Psoas muscle (tissue), 8 donors: ENCODE results near the gene CCDC90B. TPM values are rescaled to one million over a fixed set of nuclear protein-coding genes. Genes with fewer than 3 reads are reported as not detected.
A peak's percentile ranks its signal among the peaks of the same experiment; 100 is the strongest.

ENCODE experiments used
- ATAC-seq, 4 donors: fragments of 200-7000 bp; cut with Tn5 transposase; one replicate each; pipeline ENCODE4 v1.9.1; 2020; ENCODE audit warnings: moderate library complexity in 3 of 4, mild to moderate bottlenecking in 2 of 4
- DNase-seq, 2 donors: peaks; one replicate each; pipeline ENCODE4 v3.0.0-alpha.2; 2020
- H3K27ac ChIP-seq: fragments of 200-600 bp; one replicate; pipeline ENCODE4 v1.8.0; 2022
- H3K27me3 ChIP-seq, 3 donors: fragments of 200-600 bp in 1 of 3; one replicate each; pipeline versions ENCODE4 v1.6.1 to v1.8.0; 2013 to 2022; ENCODE audit warnings: low read length in 2 of 3, mild to moderate bottlenecking in 2 of 3, moderate library complexity in 1 of 3; ENCODE audit not compliant: insufficient read depth in 3 of 3
- H3K36me3 ChIP-seq, 2 donors: fragments of 200-600 bp in 1 of 2; one replicate each; pipeline versions ENCODE4 v1.6.1 to v1.8.0; 2013 to 2022; ENCODE audit warnings: low read depth in 1 of 2, mild to moderate bottlenecking in 1 of 2, moderate library complexity in 1 of 2; ENCODE audit not compliant: insufficient read depth in 1 of 2
- H3K4me1 ChIP-seq: fragments of 200-600 bp; one replicate; pipeline ENCODE4 v1.8.0; 2022
- H3K4me3 ChIP-seq: fragments of 200-600 bp; one replicate; pipeline ENCODE4 v1.8.0; 2022; ENCODE audit warnings: mild to moderate bottlenecking
- H3K9me3 ChIP-seq: fragments of 200-600 bp; one replicate; pipeline ENCODE4 v1.8.0; 2022
- WGBS, 3 donors: extraction: QIAGEN DNeasy Blood & Tissue Kit; methylation state at CpG; one replicate each; pipeline versions ENCODE4 v1.1.6 to v1.1.7; 2013; 5-methylcytosine and 5-hydroxymethylcytosine counted together
- intact Hi-C, 2 donors: fragments of 100-400 bp; cut with DNase I; formaldehyde crosslinking; loops; one replicate each; pipeline versions ENCODE4 v1.11.0 to v1.14.2; 2022
- polyA plus RNA-seq, 3 donors: library from polyadenylated mRNA; stranded (reverse); fragments of 200-250 nt; gene quantifications; one replicate each; pipeline ENCODE4 v1.2.3, GENCODE V29; 2013
- total RNA-seq, 4 donors: library from RNA; stranded (reverse); fragmentation: NEBNext Ultra II Directional in 2 of 4; extraction: Animal tissue kit (Norgen Biotek cat#: 25700) in 2 of 4; gene quantifications; one replicate each; pipeline versions ENCODE4 v1.2.1 to v1.2.4, GENCODE V29; 2021 to 2023
- TF ChIP-seq, protein P1 (sequence below): fragments of 200-600 bp; IDR thresholded peaks from one replicate; pipeline ENCODE4 v1.8.0; 2022; ENCODE audit warnings: antibody characterized with exemption
- donor health status: healthy with polysubstance abuse.
- donor health status: DM: no; HTN: no; CAD: no; lungs with moderate emphysema.
- donor health status: Bipolar disorder and iron deficiency.
- donor health status: healthy.
- donor health status: DM: yes; HTN: yes; CAD: no.
- donor health status: DM: no; HTN: no; CAD: no.
- donor health status: DM: no; HTN: no; CAD: no.
- donor health status: DM: yes; HTN: yes; CAD: no.

The CCDC90B gene
- total and polyA plus RNA-seq, 7 donors, result 15.5 to 46.4 (median 27.5) TPM

DNA sequence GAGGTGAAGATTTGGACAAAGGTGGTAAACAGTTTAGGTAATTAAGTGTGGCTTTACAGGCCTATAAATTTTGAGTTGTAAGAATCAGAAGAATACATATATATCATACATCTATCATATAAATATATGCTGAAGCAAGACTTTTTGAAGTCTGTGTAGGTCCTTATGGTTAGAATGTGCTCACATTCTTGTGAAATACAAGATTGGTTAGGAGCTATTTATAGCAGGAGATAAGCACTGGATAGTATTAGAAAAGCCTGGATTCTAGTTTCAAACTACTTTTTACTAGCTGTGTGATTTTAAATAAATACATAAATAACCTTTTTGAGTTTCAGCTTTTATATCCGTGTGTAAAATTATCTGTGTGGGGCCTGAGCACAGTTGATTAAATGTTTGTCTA lies 50.3 kb downstream of the CCDC90B start:
- H3K9me3 ChIP-seq, result no peaks in the 10 kb centered on the region
- ATAC-seq (no peak), DNase-seq (no peak)
- intact Hi-C loops, result loop anchor here in 1 of 2 donors (5.0 kb wide), 1 partner anchor 581 kb away; no protein-coding TSS in a partner anchor
- no peaks in the 10 kb centered on the region for H3K36me3 ChIP-seq
- no peak overlapping the region for H3K27ac ChIP-seq
- 64 to 65% (median 64%) methylated on average over 1 of the region's 1 CpG for WGBS, 3 donors
- no peaks in the 10 kb centered on the region for H3K27me3 ChIP-seq
- H3K4me3 ChIP-seq, result no peak overlapping the region
- peaks cover 3% of the 10 kb centered on the region for H3K4me1 ChIP-seq
- TF ChIP-seq, protein P1, sequence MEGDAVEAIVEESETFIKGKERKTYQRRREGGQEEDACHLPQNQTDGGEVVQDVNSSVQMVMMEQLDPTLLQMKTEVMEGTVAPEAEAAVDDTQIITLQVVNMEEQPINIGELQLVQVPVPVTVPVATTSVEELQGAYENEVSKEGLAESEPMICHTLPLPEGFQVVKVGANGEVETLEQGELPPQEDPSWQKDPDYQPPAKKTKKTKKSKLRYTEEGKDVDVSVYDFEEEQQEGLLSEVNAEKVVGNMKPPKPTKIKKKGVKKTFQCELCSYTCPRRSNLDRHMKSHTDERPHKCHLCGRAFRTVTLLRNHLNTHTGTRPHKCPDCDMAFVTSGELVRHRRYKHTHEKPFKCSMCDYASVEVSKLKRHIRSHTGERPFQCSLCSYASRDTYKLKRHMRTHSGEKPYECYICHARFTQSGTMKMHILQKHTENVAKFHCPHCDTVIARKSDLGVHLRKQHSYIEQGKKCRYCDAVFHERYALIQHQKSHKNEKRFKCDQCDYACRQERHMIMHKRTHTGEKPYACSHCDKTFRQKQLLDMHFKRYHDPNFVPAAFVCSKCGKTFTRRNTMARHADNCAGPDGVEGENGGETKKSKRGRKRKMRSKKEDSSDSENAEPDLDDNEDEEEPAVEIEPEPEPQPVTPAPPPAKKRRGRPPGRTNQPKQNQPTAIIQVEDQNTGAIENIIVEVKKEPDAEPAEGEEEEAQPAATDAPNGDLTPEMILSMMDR, result no peak

DNA sequence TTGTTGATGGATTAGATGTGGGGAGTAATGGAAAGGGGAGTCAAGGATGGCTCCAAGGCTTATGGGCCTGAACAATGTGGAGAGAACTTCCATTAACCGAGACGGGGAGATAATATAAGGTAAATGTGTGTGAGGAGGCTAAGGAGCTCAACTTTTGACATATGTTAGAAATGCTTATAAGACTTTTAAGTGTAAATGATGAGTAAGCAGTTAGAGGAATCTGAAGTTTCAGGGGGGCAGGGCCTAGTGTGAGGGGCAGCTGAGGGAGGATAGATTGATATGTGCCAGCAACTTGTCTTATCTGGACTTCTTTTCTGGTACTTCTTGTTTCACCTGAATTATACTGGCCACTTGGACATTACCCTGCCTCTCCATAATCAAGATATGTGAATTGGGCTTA lies 62.7 kb downstream of the CCDC90B start:
- Histone ChIP-seq H3K4me1 (no peaks in the 10 kb centered on the region), H3K36me3 (no peaks in the 10 kb centered on the region), H3K9me3 (no peaks in the 10 kb centered on the region), H3K4me3 (no peak overlapping the region), H3K27me3 (no peaks in the 10 kb centered on the region), H3K27ac (no peak overlapping the region)
- ATAC-seq, result no peak
- 92 to 96% (median 95%) methylated on average over 2 of the region's 2 CpGs for WGBS, 3 donors
- intact Hi-C loops, result no loop called here
- TF ChIP-seq, protein P1, result no peak
- no peak for DNase-seq

- WGBS, 3 donors, result 92 to 100% (median 98%) methylated on average over 1 of the region's 1 CpG
- H3K9me3 ChIP-seq, result no peaks in the 10 kb centered on the region
- ATAC-seq, result no peak
- no peaks in the 10 kb centered on the region for H3K4me1 ChIP-seq
- H3K36me3 ChIP-seq, result no peaks in the 10 kb centered on the region
- TF ChIP-seq, protein P1, result no peak
- intact Hi-C loops, result no loop called here
- H3K27ac ChIP-seq, result no peak overlapping the region
- H3K4me3 ChIP-seq, result no peak overlapping the region
- DNase-seq, result no peak
- H3K27me3 ChIP-seq, result no peaks in the 10 kb centered on the region
Measured at GRCh38 chr11:83222499-83222898, 63.7 kb downstream of the CCDC90B start.

DNA sequence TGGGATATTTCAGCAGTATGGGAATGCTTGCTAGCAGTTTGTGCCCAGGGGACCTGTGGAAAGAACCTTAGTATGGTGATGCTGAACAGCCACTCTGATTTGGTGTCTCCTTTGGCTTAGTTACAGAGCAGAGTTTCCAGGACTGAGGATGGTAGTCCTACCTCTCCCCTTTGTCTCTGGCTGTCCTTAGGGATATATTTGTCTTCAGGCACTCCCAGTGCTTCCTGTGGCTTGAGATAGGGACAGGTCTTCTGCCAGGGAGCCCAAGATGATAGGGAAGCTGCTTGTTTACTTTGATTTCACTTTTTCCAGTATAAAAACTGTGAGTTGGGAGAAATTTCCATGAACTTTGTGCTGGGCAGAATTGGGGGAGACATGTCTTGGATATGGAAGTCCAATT lies 64.5 kb downstream of the CCDC90B start:
- no peaks in the 10 kb centered on the region for H3K4me1 ChIP-seq
- intact Hi-C loops, result no loop called here
- no peaks in the 10 kb centered on the region for H3K27me3 ChIP-seq
- ATAC-seq (no peak), DNase-seq (no peak)
- TF ChIP-seq, protein P1, result no peak
- H3K4me3 ChIP-seq, result no peak overlapping the region
- no peaks in the 10 kb centered on the region for H3K36me3 ChIP-seq
- H3K9me3 ChIP-seq, result no peaks in the 10 kb centered on the region
- H3K27ac ChIP-seq, result no peak overlapping the region

DNA sequence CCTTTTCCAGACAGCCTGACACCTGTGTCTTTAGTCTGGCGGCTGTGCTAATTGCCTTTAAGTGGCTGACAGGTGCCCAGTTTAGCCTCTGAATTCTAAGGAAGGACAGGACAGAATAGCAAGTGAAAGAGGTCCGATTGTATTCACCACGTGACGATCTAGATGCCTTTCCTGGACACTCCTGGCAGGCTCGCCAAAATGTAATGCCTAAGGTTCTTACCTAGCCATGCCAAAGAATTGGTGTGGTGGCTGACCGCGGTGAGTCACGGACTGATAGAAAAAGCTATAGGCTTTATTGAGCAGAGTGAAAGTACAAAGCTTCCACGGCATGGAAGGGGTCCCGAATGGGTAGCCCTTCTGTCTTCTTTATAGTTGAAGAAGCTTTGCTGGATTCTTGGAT lies 65.9 kb downstream of the CCDC90B start:
- Histone ChIP-seq H3K27ac (no peak overlapping the region), H3K9me3 (no peaks in the 10 kb centered on the region), H3K4me1 (no peaks in the 10 kb centered on the region), H3K4me3 (no peak overlapping the region), H3K36me3 (no peaks in the 10 kb centered on the region), H3K27me3 (no peaks in the 10 kb centered on the region)
- WGBS, 3 donors, result 75 to 84% (median 79%) methylated on average over 10 of the region's 10 CpGs
- peak in 1 of 4 donors; percentile 44 for ATAC-seq
- intact Hi-C loops, result no loop called here
- no peak for DNase-seq
- TF ChIP-seq, protein P1, result no peak
